Activated CD4-positive, alpha-beta T cell treated with anti-CD3 and anti-CD28 coated beads, Interleukin-2, amount 10 ng/mL, durations not matched to agents 24 days and 14 days (primary cell): Measurements from ENCODE around the gene FCN1. TPM values are rescaled to one million over a fixed set of nuclear protein-coding genes. Genes with fewer than 3 reads are reported as not detected.

Experiments
- DNase-seq: peaks from one replicate; pipeline ENCODE4 v3.0.0; 2022
- H3K27ac Mint-ChIP-seq: one replicate; pipeline ENCODE4 v1.8.0; 2022; ENCODE audit warnings: mild to moderate bottlenecking, mixed read lengths
- H3K27me3 Mint-ChIP-seq: one replicate; pipeline ENCODE4 v1.8.0; 2022; ENCODE audit warnings: mixed read lengths
- H3K36me3 Mint-ChIP-seq: one replicate; pipeline ENCODE4 v1.8.0; 2022; ENCODE audit warnings: low read depth, mild to moderate bottlenecking, mixed read lengths
- H3K4me1 Mint-ChIP-seq: one replicate; pipeline ENCODE4 v1.8.0; 2021; ENCODE audit warnings: mixed read lengths
- H3K4me3 Mint-ChIP-seq: one replicate; pipeline ENCODE4 v1.8.0; 2022; ENCODE audit warnings: mild to moderate bottlenecking, moderate library complexity, mixed read lengths
- H3K9me3 Mint-ChIP-seq: one replicate; pipeline ENCODE4 v1.8.0; 2021; ENCODE audit warnings: mixed read lengths
- intact Hi-C: fragments of 100-400 bp; cut with micrococcal nuclease; formaldehyde crosslinking; loops from one replicate; pipeline ENCODE4 v1.15.1; 2023
- total RNA-seq: library from RNA; stranded (reverse); gene quantifications from 2 replicates; pipeline ENCODE4 v1.2.3, GENCODE V29; 2022

Gene FCN1
- total RNA-seq, 1 donor from 2014 or later: not detected

DNA sequence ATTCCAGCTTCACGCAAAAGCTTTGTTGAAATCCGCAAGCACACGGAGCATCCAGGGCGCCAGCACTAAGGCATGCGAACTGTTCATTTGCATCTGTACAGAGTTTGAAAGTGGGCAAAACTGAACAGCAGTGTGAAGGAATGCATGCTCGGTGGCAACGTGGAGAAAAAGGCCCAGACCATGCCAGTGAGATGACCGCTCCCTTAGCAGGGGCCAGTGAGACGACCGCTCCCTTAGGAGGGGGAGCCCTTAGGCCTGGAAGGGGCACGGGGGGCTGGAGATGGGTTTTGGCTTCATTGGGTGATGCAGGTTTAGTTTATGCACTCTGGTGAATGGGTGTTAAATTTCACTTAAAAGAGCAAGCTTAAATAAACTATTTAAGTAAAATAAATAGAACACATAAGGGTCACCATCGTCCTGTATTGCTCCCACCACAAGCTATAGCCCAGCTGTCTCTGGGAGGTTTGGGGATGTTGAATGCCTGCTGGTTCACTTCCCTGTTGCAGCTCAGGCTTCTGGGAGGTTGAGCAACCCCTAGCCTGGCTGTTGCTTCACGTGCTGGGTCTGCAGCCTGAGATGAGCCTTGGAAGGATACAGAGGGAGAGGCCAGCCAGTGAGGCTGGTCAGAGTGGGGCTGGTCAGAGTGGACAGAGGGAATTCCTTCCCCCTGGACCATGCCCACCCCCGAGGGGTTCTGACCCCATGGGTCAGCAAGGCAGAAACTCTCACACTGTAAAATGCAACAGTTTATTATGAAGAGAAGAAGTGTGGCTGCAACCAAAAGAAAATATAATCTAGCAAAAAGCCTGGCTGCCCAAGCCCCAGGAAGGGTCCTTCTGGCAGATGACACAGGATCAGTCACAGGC, 4.6 kb upstream of the FCN1 start:
- Mint-ChIP-seq H3K36me3 (no peaks in the 10 kb centered on the region), H3K27me3 (no peaks in the 10 kb centered on the region), H3K4me1 (no peaks in the 10 kb centered on the region), H3K27ac (no peak overlapping the region), H3K4me3 (no peak overlapping the region), H3K9me3 (peaks cover 6% of the 10 kb centered on the region)
- no peak for DNase-seq
- intact Hi-C loops: no loop called here

DNA sequence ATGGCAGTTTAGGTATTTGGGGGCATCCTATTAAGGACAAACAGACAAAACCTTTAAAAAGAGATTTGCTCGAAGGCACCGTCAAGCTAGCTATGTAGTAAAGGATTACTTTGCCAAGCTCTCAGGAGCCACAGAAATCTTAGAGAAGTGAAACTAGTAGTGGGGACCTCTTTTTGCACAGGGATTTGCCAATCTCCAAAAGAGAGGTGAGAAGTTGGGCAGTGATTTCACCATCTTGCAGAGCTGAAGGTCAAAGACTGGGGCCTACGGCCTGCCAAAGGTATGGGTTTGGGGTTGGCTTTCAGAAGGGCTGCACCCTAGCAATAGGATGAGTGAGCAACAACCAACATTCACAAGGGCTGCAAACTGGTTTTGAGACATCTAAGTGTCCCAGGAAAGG, 1.6 kb upstream of the FCN1 start:
- H3K27me3 Mint-ChIP-seq: no peaks in the 10 kb centered on the region
- H3K4me1 Mint-ChIP-seq: no peaks in the 10 kb centered on the region
- DNase-seq: no peak
- peaks cover 6% of the 10 kb centered on the region for H3K9me3 Mint-ChIP-seq
- intact Hi-C loops: no loop called here
- no peak overlapping the region for H3K4me3 Mint-ChIP-seq
- H3K36me3 Mint-ChIP-seq: no peaks in the 10 kb centered on the region
- no peak overlapping the region for H3K27ac Mint-ChIP-seq

DNA sequence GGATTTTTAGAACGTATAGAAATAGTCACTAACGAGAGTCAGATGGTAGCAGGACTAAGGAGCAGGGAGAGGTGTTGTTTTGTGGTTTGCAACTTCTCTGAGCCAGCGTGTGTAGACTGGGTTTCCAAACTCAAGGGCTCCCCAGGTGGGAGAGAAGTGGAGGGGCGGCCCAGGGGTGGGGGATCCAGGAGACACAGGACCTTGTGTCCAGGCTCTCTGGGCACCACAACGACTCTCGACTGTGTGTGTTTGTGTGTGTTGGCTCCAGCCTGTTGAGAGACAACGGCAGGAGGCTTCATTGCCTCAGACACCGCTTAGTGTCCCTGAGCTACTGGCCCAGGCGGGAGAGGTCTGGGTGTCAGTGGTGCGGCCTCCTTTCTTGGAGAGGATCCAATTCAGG, 934 bp upstream of the FCN1 start:
- no peaks in the 10 kb centered on the region for H3K36me3 Mint-ChIP-seq
- intact Hi-C loops: no loop called here

DNA sequence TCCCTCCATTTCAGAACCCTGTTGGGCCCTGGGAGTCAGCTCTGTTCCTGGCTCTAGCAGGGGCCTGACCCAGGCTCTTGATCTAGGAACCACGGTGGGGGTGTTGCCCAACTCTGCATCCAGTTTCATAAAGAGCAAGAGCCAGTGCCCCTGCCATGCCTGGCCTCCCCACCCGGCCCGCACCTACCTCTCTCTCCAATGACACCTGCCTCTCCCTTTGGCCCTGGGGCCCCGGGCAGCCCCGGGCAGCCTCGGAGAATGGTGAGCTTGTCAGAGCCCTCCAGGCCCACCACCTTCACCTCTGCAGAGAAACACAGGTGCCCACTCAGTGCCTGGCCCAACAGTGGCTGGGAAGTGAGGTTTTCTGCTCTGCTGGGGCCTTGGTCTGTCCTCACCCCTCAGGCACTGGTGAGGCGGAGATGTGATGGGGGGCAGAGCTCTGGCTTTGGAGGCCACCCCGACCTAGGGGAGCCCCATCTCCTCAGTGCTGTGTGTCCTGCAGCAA, 1.5 kb downstream of the FCN1 start:
- Mint-ChIP-seq H3K9me3 (peaks cover 6% of the 10 kb centered on the region), H3K4me1 (no peaks in the 10 kb centered on the region), H3K4me3 (no peak overlapping the region), H3K27me3 (no peaks in the 10 kb centered on the region), H3K36me3 (no peaks in the 10 kb centered on the region), H3K27ac (no peak overlapping the region)
- intact Hi-C loops: no loop called here
- DNase-seq: no peak

More for the DNA sequence above, 934 bp upstream of the FCN1 start:
- peaks cover 6% of the 10 kb centered on the region for H3K9me3 Mint-ChIP-seq
- H3K27me3 Mint-ChIP-seq: no peaks in the 10 kb centered on the region
- no peak overlapping the region for H3K4me3 Mint-ChIP-seq
- no peak overlapping the region for H3K27ac Mint-ChIP-seq
- no peaks in the 10 kb centered on the region for H3K4me1 Mint-ChIP-seq
- DNase-seq: no peak

DNA sequence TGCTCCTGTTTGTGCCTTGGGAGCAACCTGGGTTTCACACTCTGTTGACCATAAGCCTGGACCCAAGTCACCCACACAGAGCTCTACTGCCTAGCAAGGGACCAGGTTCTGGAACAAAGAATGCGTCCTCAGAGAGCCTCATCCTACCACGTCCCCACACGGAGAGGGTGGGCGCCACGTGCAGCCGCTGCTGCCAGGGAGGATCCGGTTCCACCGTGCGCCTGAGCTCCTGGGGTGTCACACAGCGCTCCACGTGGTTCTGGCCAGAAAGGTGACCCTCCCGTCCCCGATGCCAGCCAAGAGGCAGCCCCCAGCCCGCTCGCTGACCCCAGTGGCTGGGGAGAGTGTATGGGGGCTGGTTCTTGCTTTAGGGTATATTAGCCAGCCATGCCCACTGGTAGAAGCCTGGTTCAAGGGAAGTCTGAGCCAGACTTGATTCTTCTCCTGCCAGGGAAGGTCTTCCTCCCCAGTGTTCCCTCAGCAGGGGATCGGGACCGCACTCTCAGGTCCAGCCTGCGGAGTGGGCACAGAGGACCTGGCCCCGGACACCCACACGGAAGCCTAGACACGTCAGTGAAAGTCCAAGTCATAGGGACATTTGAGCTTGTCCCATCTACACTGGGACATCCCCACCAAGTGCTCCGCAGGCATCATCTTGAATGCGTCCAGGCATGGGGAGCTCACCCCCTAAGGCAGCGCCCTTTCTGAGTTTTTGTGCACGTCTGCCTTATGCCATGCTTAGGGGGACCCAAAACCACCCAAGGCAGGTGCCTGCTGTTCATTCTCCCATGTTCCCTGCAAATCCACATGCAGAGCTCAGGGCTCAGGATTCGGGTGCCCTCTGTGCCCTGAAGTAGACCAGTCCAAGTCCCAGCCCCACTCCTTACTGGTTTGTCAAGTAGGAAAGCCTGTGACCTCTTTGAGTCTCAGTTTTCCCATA, 2.4 kb downstream of the FCN1 start:
- peaks cover 2% of the 10 kb centered on the region for H3K27me3 Mint-ChIP-seq
- DNase-seq: no peak
- no peaks in the 10 kb centered on the region for H3K4me1 Mint-ChIP-seq
- peaks cover 6% of the 10 kb centered on the region for H3K9me3 Mint-ChIP-seq
- intact Hi-C loops: no loop called here
- no peak overlapping the region for H3K4me3 Mint-ChIP-seq
- no peaks in the 10 kb centered on the region for H3K36me3 Mint-ChIP-seq
- H3K27ac Mint-ChIP-seq: no peak overlapping the region

DNA sequence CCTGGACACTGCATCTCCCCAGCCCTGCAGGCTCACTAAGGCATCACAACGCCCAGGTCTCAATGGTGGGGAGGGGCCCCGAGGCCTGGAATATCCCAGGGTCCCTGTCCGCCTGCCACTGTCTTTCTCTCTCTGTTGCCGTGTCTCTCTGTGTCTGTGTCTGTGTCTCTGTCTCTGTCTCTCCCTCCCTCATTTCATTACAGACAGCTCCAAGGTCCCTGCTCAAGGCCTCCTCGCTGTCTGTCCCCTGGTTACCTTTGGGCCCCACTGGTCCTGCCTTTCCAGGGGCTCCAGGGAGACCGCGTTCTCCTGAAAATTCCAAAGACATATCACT, 3.2 kb downstream of the FCN1 start:
- no peak for DNase-seq
- no peak overlapping the region for H3K4me3 Mint-ChIP-seq
- no peaks in the 10 kb centered on the region for H3K4me1 Mint-ChIP-seq
- no peaks in the 10 kb centered on the region for H3K36me3 Mint-ChIP-seq
- peaks cover 7% of the 10 kb centered on the region for H3K27me3 Mint-ChIP-seq
- peaks cover 6% of the 10 kb centered on the region for H3K9me3 Mint-ChIP-seq
- H3K27ac Mint-ChIP-seq: no peak overlapping the region
- intact Hi-C loops: no loop called here

DNA sequence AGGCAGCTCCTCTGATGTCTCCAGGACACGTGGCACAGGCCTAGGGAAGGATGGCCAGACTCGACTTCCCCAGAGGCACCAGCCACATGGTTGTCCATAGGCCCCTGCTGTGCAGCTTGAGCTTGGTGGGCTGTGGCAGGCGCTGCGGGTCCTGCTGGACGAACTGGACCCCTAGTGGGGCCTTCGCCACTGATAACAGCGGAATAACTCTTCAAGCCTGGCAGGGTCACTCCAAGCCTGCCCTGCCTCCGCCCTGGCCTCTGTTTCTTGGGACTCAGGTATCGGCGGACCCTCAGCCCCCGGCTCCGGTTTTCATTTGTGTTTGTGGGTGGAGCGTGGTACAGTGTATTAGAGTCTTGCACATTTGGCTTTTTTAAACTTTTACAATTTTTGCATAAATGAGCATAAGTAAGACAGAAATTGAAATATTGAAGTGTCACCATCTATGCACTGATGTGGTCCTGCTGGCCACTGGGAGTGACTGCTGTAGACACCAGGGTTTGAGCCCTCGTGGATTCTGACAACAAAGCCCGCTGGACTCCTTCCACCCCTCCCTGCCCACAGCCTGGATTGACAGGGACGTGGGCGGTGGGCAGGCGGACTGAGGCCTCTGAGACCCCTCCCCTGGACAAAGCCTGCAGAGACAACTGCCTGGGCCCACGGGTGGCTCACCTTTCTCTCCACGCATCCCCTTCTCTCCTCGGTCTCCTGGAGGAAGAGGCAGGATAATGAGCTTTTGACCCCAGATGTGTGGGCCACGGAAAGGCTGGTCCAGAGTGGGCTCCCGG, 3.8 kb downstream of the FCN1 start:
- H3K4me3 Mint-ChIP-seq: no peak overlapping the region
- intact Hi-C loops: no loop called here
- no peaks in the 10 kb centered on the region for H3K4me1 Mint-ChIP-seq
- H3K9me3 Mint-ChIP-seq: peaks cover 6% of the 10 kb centered on the region
- H3K27me3 Mint-ChIP-seq: peaks cover 11% of the 10 kb centered on the region
- no peak overlapping the region for H3K27ac Mint-ChIP-seq
- no peak for DNase-seq
- H3K36me3 Mint-ChIP-seq: no peaks in the 10 kb centered on the region

DNA sequence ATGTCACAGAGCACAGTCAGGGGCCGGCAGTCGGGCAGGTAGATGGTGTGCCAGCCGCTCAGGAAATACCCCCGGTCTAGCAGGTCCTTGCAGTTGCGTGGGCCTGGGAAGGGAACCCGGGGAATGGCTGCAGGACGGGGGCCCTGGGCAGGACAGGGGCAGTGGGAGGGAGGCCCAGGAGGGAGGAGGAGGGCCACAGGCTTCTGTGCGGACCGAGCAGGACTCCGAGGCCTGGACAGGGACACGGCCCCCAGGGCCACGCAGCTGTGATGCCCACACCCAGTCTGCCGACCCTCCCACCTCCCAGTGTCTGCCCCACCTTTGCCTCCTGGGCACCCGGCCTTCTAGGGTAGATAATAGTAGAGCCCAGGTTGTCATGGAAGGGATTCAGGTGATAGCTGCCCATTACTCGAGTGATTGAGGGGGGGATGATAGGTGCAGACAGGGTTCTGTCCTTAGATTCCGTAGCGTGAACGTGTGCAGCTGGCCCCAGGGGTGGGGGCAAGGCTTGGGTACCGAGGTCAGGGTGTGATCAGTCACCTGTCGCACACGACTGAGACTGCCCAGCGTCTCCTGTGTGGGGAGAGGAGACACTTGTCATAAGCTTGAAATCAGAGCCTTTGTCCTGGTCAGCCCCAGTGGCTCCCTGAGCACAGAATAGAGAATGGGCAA, 4.5 kb downstream of the FCN1 start:
- no peak for DNase-seq
- no peaks in the 10 kb centered on the region for H3K36me3 Mint-ChIP-seq
- no peaks in the 10 kb centered on the region for H3K9me3 Mint-ChIP-seq
- no peak overlapping the region for H3K4me3 Mint-ChIP-seq
- no peak overlapping the region for H3K27ac Mint-ChIP-seq
- H3K27me3 Mint-ChIP-seq: peaks cover 11% of the 10 kb centered on the region
- intact Hi-C loops: no loop called here
- no peaks in the 10 kb centered on the region for H3K4me1 Mint-ChIP-seq

DNA sequence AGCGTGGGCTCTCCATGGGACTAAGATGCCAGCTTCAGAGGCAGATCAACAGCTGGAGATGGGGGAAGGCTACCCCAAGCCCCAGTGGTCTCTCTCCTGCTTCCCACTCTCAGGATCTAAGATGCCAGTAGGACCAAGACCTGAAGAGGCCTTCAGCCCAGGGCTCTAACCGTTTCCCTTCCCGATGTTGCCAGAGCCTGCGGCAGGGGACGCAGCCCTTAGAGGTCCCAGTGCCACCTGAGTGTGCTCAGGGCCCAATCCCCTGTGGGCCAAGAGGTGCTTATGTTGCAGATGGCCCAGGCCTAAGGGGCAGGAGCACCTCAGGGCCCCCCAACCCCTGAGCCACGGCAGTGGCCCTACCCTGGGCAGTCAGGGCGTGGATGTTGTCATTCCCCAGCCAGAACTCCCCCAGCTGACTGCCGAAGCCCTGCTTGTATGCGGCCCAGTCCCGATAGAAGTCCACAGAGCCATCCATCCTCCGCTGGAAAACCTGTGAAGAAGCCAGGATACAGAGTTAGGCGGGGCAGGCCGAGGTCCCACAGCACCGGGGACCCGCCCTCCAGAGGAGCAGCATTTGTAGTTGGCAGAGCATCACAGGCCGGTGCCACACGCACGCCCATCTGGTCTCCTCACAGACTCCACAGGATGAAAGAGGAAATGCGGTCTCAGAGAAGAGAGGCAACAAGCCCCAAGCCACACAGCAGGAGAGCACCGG, 5.4 kb downstream of the FCN1 start:
- Mint-ChIP-seq H3K4me1 (no peaks in the 10 kb centered on the region), H3K4me3 (no peak overlapping the region), H3K27ac (no peak overlapping the region), H3K9me3 (no peaks in the 10 kb centered on the region), H3K27me3 (peaks cover 11% of the 10 kb centered on the region), H3K36me3 (no peaks in the 10 kb centered on the region)
- intact Hi-C loops: no loop called here
- no peak for DNase-seq

DNA sequence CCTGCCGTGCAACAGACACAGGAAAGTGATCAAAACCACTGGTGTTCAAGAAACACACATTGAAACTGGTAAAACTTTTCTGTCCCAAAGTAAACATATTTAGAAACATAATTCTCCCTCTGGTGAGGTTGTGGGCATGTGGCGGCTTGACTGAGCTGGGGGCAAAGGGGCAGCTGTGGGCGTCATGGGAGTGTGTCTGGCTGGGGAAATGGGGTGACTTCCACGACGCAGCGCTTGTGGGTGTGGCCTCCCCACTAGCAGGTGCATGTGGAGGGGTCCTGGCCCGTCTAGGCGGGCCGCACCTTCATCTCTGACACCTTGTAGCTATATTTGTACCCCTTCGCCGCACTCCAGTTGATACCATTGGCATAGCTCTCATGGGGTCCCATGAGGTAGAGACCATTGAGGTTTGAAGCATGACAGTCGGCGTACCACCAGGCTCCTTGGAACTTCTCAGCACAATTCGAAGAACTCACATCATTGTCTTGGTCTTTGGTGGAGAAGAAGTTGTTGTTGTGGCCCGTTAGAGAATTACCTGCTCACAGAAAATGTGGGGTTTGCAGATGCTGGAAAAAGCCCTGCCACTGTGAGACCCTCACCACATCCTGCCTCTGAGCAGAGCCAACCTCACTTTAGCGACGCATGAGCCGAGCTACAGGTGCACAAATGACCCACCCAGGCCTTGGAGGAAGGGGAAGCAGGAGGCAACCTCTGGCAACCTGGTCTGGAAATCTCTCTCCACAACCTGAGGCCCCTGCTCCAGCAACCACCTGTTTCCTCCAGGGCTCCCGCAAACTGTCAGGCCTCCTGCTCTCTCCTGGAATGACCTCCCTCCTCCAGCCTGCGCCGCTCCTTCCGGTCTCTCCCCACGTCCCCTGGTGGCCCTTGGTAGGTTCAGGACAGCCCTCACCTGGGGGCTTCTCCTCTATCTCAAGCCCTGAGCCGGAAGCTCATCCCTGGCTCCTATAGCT, 7.9 kb downstream of the FCN1 start:
- no peak for DNase-seq
- Mint-ChIP-seq H3K27me3 (peaks cover 11% of the 10 kb centered on the region), H3K9me3 (no peaks in the 10 kb centered on the region), H3K4me1 (no peaks in the 10 kb centered on the region), H3K27ac (no peak overlapping the region), H3K36me3 (no peaks in the 10 kb centered on the region), H3K4me3 (no peak overlapping the region)
- intact Hi-C loops: no loop called here

DNA sequence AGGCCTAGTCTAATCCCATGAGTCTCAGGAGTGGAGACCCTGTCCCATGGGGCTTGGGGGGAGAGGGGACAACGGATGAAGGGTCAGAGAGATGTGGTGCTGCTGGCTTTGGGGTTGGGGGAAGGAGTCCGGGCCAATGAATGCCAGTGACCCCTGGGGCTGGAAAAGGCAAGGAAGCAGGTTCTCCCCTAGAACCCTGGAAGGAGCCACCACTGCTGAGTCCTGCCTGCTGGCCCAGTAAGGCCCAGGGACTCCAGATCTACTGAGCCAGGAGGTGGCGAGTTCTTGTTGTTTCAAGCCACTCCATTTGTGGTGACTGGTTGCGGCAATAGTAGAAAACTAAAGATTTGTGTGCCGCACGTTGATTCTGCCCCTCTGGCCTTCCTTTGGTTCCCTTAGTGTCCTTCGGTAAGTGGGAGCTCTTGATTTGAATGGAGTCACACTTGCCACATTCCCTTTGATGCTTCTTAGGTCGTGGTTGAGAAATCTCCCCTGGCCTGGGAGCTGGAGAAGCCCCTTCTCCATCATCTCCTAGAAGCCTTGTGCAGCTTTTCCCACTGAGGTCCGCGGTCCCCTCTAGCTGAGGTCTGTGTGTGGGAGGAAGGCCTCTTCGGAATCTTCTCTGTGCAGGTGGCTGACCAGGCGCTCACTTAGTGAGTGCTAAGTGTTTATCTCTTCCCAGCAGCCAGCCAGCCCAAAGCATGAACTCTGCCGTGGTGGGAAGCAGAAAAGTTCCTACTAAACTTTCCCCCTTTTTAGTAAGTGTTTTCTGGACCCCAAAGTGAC, 9.0 kb downstream of the FCN1 start:
- intact Hi-C loops: no loop called here
- Mint-ChIP-seq H3K27ac (no peak overlapping the region), H3K4me1 (no peaks in the 10 kb centered on the region), H3K9me3 (no peaks in the 10 kb centered on the region), H3K4me3 (no peak overlapping the region), H3K36me3 (no peaks in the 10 kb centered on the region), H3K27me3 (peaks cover 12% of the 10 kb centered on the region)
- DNase-seq: no peak
